HG03139 (cell line): ENCODE results near the gene OSTC.

Experiments used
- ATAC-seq: cut with Tn5 transposase; IDR thresholded peaks from one replicate; pipeline ENCODE4 v1.9.1; 2021; ENCODE audit not compliant: unreplicated experiment

Gene OSTC

DNA sequence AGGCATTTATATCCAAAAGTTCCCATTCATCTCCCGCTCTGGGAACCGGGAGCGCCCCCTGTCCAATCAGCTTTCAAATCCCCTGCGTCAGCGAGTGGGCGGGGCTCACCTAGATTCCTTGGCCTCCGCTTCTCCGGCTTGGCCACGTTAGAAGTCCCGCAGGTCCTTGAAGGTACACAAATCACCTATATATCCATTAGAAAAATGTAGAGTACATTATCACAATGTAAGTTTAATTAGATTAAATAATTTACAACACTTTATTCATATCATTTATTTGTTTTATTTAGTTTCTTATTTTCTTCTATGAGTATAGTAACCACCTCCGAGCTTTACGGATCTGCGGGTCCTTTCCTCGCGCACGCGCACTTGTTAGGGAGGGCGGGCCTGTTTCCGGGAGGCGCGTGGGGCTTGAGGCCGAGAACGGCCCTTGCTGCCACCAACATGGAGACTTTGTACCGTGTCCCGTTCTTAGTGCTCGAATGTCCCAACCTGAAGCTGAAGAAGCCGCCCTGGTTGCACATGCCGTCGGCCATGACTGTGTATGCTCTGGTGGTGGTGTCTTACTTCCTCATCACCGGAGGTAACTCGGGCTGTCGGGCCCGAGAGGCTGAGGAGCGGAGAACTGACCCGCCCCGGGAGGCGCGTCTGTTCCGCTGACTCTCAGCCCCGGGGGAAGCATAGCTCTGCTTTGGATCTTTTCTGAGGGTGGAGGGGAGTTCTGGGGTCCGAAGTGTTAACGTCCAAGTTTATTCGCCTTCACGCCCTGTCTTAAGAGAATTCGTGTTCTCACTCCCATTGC is at the start of gene OSTC:
Gene OSTC, plus strand, starts transcription at position 388 of the 802 bp plus-strand sequence. Its CDS starts 57 bp downstream, at position 445.
- peak; percentile 93 for ATAC-seq

DNA sequence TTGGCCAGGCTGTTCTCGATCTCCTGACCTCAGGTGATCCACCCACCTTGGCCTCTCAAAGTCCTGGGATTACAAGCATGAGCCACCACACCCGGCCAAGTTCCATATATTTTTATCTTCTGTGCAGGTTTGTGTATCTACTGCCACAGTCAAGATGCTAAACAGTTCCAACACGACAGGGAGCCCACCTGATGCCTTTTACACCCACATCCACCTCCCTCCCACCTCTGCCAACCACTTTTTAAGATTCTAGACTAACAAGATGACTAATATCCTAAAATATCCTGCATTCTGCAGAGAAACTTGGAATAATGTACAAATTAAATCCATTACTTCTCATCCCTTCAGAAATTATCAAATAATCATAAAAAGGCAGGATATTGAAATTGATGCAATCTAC is 49.3 kb upstream of the OSTC start:
- no peak for ATAC-seq

DNA sequence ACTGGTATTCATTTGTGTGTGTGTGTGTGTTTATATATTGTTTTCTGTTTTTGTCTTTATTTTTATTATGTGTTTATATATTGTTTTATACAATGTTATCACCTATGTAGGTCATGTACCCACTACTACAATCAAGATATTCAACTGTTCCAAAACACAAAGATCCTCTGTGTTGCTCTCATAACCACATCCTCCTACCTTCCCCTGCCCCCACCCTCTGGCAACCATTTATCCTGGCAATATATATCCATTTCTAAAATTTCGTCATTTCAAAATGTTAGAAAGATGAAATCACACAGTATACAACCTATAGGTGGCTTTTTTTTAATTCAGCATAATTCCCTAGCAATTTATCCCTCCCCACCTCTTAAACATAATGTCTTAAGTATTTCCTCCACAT is 48.9 kb upstream of the OSTC start:
- no peak for ATAC-seq

DNA sequence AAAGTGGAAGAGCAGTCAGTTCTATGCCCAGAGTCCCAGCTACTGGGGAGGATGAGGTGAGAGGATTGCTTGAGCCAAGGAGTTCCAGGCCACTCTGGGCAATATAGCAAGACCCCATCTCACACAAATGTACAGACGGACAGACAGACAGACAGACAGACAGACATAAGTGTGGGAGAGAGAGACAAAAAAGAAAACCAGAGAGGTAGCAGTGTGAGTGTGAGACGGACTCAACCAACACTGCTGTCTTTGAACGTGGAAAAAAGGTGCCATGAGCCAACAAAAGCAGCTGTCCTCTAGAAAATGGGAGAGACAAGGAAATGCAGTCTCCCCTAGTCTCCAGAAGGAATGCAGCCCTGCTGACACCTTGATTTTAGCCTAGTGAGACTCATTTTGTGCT is 48.2 kb upstream of the OSTC start:
- ATAC-seq = no peak

DNA sequence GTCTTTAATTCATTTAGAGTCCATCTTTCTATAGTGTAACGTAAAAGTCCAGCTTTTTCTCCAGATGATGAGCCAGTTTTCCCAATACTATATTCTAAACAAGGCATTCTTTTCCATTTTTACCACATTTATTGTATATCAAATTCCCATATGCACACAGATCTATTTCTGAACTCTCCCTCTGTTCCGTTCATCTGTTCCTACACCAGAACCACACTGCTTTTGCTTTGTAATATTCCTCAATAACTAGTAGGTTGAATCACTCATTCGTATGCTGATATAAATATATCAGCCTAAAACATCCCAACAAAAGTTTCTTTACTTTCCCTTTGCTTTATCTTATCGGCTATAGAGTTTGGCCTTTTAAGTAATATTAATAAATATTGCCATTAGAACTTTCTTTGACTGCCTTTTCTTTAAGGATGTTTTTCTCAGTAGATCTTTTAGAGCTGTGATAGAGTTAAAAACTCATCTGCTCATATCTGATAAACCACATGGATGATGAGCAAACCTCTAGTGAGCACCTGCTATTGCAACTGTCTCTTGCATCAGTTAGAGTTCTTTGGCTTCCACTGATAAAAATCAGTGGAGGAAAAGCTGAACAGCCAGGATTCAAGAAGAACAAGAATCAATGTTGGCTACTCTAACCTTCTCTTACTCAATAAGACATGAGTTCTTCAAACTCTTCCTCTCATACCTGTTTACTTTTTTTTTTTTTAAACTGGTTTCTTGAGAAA is 43.2 kb upstream of the OSTC start:
- ATAC-seq = no peak

DNA sequence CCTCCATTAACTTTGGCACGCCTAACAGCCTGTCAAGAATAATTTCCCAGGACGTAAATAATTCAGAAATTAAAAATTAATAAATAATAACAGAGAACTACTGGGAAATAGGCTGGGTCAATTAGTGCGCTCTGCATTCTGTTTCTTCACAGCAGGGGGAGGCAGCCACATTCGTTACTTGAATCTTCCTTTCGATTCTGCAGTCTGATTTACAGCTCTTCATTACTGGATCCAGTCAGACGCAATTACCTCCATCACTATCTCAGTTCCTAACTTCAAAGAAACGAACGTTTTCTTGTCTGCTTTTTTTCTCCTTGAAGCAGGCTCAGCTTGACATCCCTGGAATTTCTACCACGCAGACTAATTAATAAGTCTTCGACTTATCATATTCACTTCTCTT is 39.0 kb upstream of the OSTC start:
- ATAC-seq = no peak

DNA sequence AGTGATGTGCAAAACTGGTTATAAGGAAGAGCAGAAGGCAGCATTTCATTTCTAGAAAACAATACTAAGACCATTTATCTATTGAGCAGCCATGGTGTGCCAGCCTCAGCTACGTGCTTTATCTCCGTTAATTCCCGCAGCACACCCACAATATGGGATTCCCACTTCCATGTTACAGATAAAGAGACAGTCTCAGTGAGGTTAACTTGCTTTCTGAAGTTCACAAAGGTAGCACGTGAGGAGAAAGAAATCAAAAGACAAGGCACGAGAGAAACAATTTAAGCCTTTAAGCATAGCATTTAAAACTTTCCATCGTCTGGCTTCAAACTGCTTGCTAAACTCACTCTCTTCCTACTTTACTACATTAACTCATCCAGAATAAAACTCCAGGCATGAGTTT is 38.0 kb upstream of the OSTC start:
- no peak for ATAC-seq

DNA sequence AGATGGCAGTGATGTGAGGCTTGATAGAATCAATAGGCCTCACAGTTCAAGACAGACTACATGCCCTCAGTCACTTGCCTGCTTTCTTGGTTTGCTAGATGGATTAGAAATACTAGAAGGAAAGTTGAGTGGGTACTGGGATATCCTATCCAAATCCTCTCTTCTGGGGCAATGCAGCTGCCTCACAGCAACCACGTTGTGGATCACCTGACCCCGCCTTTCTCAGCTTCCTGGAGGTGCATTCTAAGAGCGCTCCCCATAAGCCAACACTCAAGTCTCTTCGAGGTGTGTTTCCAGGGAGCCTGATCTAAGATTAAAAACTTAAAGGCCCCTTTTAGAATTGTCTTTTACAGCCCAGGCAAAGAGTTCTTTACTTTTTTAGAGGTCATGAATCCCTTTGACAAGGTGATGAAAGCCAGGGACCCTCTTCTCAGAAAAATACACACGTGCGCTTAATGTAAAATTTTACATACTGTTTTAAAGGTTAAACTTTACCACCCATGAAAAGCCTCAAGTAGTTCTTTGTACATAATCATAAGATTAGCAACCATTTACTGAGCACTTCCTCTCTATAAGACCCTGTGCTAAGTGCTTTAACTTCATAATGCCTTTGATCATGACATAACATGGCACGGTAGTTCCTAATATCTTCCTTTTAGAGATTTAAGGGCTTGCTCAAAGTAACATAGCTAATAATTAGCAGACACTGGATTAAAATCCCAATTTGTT is 30.9 kb upstream of the OSTC start:
- ATAC-seq = no peak

DNA sequence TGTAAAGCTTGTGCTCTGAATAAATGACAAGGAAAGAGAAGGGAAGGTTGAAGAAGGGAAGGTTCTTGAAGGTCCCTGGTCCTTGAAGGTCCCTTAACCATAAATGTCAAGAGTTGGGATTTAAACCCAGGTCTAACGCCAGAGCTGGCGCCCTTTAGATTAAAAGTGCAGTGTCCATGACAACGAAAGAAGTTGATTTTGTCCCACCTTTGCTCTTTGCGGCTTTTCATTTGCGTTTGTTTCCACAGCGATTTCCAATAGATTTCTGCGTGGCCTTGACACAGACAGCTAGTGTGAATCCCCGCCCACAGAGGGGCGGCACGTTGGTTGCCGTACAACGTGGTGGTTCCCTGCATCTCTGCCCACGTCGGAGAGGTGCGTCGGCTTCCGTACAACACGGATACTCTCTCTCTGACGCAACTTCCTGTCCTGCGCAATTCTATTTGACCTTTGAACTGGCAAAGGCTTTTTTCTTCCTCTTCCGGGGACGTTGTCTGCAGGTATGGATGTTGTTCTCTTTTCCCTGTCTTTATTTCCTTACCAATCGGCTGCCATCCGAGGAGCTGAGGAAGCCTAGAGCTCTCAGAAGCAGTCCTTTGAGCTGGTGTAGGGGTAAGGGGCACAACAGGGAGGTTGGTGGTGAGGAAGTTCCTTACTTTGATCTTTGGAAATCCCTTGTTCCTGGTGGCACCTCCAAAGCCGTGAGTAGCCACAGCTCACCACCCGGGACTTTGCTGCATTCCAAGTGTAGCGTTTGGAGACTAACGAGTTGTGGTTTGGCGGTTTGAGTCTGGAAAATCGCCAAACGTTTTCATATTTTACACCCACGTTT is 30.1 kb upstream of the OSTC start, which contains the start of gene RPL34:
Gene RPL34, plus strand, starts transcription at position 476 of the 832 bp plus-strand sequence. CDS start 1,384 bp downstream, outside the sequence.
- peak; percentile 100 for ATAC-seq

DNA sequence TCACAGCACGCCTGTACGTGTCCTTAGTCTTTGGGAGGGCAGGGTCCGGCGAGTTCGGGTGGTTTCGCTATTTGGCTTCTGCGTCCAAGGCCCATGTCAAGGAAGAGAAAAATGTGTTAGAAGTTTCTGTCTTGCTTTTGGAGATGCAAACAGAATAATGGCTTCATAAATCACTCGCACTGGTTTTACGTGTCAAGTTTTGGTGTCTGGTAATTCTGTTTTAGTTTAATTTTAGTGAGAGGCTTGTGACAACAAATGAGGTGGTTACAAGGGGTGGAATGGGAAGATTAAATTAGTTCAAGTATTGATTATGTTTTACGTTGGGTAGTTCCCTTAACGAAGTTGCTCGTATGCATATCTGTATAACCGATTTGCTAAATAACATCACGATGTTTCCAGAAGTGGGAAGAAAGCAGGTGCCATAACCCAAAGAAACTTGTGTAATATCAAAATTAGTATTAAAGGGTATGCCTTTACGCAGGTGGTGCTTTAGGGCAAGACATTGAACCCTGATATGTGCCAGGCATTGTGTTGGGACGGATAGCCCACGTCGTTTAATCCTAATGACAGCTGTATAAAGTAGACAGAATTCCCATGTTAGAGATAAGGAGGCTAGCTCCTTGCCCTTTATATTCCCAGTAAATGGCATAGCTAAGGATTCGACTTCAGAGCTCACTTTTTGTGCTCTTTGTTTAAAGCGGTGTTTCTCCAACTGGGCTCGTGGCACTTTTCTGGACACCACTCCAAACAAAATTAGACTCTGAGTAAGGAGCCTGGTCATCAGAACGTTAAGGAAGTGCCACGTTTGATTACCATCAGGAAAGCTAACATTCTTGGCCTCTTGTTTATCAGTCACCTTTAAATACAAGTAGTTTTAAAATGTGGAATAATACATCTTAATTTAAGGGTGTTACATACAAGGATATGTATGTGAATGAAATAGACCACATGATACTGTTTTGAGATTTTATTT is 29.2 kb upstream of the OSTC start:
- peak; percentile 4 for ATAC-seq

DNA sequence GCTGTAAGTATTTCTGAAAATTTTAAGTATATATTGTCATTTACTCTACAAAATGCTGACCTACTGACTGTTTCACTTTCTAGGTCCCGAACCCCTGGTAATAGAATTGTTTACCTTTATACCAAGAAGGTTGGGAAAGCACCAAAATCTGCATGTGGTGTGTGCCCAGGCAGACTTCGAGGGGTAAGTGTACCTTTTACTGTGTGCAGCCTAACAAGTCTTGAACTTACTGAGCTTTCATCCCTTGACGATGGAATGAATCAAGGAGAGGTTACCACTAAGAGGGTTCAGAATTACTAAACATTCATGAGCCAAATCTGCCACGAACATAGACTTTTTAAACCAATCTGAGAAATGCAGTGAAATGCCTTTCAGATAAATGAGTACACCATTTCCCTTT is 28.4 kb upstream of the OSTC start:
- ATAC-seq = no peak

DNA sequence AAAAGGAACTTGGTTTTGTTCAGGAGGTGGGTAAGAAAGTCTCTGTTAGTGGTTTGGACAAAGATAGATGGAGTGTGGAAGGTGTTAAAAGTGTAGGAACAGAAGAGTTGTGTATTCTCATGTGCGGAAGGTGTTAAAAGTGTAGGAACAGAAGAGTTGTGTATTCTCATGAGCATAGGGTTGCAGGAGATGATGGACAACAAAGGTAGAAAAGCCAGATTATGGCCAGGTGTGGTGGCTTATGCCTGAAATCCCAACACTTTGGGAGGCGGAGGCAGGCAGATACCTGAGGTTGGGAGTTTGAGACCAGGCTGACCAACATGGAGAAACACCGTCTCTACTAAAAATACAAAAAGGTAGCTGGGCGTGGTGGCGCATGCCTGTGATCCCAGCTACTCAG is 27.6 kb upstream of the OSTC start:
- no peak for ATAC-seq

DNA sequence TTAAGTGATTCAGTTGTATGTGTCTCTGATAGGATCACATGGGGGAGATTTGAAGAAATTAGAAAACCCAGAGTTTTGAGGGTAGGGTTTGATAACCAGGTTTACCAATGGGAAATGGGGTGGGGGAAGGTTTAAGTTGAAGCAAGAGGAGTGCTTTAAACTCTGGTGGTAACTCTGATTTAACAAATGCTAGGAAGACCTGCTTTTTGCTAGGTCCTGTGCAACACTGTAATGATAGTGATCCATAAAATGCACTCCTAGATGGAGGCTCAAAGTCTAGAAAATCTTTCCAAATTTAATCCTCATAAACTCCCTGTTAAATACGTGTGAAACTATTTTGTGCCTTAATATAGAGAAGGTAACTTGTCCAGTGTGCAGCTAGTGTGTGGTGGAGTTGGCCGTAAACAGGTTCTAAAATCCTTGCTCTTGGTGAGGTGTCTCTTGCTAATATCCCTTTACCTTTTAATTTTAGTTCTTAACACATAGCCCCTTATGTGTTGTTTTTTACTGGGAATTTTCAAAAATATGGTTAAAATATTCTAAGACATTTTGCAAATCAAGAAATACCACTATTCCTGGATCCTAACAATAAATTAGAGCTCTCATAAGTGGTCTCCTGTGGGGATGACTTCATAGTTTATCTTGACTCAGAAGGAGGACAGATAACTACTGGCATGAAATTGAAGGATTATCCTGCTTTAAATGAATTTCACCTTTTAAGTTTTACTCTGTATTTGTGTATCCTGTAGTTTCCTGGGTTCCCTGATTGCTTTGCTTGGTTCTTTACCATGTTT is 25.9 kb upstream of the OSTC start:
- no peak for ATAC-seq

DNA sequence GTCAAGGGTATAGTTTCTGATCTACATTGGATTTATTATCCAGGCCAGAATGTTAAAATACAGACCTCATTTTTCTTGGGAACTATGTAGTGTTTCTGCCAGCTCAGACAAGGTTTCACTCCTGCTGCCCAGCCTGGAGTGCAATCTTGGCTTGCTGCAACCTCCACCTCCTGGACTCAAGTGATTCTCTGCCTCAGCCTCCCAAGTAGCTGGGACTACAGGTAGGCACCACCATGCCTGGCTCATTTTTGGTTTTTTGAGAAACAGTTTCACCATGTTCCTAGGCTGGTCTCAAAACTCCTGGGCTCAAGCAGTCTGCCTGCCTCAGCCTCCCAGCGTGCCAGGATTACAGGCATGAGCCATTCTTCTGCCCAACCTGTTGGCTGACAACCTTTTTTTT is 24.3 kb upstream of the OSTC start:
- no peak for ATAC-seq

DNA sequence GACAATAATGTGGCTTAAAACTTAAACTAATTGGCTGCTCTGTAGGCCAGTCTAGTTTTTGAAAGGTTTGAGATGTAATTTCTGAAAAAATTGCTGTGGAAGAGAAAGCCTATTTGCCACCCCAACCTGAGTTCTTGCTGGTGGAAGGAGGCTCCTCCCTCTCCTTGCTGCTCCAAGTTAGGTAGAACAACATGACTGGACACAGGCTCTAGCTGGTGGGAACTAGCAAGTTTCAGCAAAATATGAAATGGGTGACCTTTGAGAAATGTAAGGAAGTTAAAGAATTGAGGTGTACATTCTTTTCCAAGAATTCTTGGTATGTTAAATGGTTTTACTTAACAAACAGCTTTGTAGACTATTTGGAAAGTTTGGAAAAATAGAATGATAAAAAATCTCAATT is 22.0 kb upstream of the OSTC start:
- ATAC-seq = no peak

DNA sequence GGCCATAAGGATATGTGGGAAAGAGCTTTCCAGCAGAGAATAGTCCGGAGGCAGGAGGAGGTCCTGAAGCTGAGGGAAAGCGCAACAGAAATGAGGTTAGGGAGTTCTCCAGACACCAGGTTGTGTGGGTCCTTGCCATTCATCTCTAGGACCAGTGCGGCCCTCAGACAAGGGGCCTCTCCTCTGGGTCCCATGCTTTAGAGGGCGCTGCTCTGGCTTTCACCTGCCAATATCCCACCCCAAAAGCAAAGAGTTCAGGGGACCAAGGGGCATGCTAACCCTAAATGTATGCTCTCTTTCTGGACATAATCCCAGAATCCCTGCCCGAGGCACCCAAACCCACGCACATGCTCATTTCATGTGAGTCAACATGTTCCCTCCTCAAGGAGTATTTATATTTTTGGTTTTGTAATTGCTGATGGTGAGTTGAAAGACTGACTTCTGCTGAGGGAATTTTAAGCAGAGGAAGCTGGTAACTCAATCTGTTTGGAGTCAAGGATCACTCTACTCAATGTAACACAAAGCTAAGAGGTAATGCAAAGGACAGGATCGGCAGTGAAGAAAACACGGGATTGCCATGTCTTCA is 15.2 kb upstream of the OSTC start:
- ATAC-seq = no peak

DNA sequence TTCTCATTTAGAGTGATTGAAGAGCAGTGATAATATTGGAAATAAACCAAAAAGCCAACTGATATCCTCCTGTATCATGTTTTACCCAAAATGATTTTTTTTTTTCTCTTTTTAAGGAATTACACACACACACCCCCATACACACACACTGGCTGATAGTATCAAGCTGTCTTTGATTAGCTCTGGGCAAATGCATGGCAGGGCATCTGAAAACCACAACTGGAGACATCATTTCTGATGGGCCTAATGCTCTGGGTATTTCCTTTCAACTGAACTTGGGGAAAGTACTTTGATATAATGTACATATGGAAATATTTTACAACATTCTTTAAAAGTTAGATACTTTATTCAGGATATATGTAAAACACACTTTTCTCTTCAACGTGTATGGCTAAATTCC is 14.2 kb upstream of the OSTC start:
- no peak for ATAC-seq

DNA sequence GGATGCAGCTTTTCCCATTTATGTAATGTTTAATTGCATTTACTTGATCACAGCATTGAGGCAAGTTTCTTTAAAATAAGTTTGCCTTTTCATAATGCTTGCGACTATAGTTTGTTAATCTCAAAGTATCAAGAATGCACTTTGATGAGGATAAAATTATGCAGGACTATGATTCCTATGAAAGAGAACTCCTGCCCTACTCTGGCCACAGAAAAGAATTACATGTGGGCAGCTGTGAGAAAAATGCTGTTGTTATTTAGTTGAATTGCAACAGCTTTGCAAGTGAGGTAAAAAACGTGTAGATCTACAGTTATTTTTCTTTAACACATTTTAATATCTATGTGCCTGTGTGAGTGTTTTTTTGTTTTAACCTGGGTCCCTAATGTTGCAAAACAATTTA is 12.5 kb upstream of the OSTC start:
- no peak for ATAC-seq
